ENCODE measurements around the gene CCDC198.

Gene CCDC198

DNA sequence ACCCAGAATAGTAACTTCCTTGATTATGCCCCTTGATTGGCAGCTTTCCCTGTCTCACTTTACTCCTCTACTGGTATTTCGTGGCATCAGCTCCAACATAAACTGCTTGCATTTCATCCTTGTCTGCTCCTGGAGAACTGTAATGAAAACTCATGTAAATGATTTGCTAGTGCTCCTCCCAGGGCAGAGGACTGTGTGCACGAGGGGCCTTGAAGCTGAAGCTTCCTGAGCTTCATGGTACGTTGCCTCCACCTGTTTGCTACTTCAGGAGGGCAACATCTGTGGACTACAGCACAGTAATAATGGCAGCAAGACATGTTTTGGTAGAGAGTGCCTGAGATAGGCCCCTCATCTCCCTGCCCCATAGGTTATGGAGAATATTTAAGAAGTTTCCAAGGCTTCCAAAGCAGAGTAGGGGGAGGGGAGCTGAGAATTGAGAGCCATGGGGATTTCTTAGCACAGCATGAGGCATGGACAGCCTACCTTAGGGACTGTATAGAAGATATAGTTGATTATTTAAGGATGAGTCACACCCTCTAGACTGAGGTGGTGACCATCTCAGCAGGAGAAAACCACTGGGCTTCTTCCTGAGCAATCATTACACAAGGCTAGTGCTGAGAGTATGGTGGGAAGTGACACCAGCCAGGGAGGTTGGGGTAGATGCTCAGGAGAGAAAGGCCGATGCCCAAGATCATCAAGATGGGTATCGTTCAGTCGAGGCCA is 29.5 kb downstream of the CCDC198 start:
- DNase-seq (ENCODE audit: low read depth, low spot score), result no peak

- no peak for DNase-seq (ENCODE audit: low read depth, low spot score)
Observed at GRCh38 chr14:57462551-57462950, 31.1 kb downstream of the CCDC198 start.

DNA sequence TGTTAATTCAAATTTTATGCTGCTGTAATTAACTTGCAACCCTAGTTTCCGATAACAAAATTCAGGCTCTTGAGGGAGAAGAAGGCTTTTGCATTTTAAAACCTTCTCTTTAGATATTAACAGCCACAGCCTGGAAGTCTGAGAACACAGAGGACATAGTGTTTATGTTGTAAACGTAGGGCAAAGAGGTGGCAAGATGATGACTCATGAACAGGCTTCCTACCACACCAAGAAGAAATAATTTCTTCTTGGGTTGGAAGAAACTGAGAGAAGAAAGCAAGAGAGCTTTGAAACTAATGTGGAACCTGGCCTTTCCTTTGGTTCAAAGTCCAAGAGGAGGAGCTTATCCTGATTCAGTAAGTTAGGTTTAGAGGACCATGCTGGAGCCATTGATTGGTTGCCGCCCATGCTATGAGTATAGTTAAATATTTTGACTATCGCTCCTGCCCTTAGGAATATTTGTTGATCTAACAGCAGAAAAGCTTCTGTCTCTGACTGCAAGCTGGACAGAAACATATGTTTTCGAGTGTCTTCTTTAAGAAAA is 31.8 kb downstream of the CCDC198 start:
- DNase-seq (ENCODE audit: low read depth, low spot score), result no peak

DNA sequence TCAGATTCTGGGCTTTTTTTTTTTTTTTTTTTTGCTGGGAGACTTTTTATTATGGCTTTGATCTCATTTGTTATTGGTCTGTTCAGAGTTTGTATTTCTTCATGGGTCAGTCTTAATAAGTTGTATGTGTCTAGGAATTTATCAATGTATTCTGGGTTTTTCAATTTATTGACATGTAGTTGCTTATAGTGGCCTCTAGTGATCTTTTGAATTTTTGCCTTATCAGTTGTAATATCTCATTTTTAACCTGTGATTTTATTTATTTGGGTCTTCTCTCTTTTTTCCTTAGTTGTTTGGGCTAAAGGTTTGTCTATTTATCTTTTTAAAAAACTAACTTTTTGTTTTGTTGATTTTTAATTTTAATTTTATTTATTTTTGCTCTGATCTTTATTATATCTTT is 57.7 kb downstream of the CCDC198 start:
- no peak for DNase-seq (ENCODE audit: low read depth, low spot score)

DNA sequence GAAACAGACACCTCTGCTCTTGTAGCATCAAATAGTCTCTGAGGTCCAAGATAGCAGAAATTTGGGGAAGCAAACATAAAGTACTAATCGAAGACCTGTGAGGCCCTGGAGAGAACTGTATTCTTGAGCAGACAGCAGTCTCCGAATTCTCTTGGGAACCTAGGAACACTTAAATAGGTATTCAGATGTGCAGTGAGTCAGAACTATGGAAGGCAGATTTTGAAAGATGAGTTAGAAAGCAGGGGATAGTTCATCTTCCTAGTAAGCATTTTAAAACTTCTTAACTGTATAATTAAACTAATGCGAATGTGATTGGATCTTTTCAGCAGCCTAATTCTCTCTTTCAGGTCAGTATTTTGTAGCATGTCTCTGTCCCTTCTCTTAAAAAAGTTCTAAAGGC is 72.7 kb downstream of the CCDC198 start:
- DNase-seq (ENCODE audit: low read depth, low spot score), result no peak

DNA sequence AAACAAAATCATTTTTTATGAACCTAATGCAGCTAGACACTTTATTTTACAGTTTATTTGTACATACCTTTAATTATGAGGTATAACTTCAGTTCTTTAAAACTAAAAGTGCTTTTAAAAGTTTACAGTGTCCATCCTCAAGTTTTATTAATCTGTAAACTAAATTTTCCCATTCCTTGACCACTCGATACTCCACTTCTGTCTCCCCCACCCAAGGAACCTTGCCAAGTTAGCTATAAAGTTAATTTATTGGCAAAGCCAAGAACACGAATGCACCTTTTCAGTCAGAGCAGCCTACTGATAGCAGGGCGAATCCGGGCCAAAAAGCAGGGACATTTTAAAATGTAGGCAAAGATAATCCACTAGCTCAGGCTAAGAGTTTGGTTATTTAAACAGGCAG is 73.6 kb downstream of the CCDC198 start:
- no peak for DNase-seq (ENCODE audit: low read depth, low spot score)
